ENCODE measurements around the gene TLR10. TPM values are rescaled to one million over a fixed set of nuclear protein-coding genes. Genes with fewer than 3 reads are reported as not detected.

Gene TLR10
- polyA plus RNA-seq, 3 donors from 2014 or later: 0.55 to 4.5 (median 0.72) TPM

DNA sequence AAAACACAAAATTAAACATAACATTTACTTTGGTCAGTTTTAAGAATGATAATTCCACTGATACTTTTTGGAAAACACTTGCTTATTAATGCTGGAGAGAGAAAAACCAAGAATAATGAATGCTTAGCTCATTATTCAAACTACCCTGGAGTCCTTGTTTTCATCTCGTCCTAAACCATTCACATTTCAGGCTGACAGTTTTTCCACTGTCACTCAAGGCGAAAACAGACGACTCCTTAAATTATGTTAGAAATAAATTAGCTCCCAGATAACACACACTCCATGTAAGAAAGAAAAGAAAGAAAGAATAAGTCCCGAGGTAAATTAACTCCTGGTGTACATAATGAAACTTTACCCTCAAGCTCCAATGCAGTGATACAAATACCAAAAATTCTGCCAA lies 33.5 kb downstream of the TLR10 start:
- Mint-ChIP-seq H3K9me3 (peaks cover 0 to 9% (median 4%) of the 10 kb centered on the region in 6 donors), H3K27me3 (ENCODE audit: low read depth in 3 of 3) (peaks cover 0 to 4% (median 0%) of the 10 kb centered on the region in 3 donors), H3K4me1 (no peaks in the 10 kb centered on the region), H3K27ac (no peak overlapping the region), H3K36me3 (peaks cover 0 to 8% (median 0%) of the 10 kb centered on the region in 3 donors), H3K4me3 (no peak overlapping the region)
- no peak for DNase-seq

DNA sequence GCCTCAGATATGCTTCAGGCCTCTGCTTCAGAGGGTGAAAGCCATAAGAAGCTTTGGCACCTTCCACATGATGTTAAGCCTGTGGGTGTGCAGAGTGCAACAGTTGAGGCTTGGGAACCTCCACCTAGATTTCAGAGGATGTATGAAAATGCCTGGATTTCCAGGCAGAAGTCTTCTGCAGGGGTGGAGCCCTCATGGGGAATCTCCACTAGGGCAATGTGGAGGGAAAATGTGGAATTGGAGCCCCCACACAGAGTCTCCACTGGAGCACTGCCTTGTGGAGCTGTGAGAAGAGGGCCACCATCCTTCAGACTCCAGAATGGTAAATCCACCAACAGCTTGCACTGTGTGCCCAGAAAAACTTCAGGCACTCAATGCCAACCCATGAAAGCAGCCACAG lies 35.2 kb downstream of the TLR10 start:
- H3K4me1 Mint-ChIP-seq: no peaks in the 10 kb centered on the region
- H3K27ac Mint-ChIP-seq: no peak overlapping the region
- DNase-seq: no peak
- H3K9me3 Mint-ChIP-seq: peaks cover 0 to 9% (median 4%) of the 10 kb centered on the region in 6 donors
- H3K36me3 Mint-ChIP-seq: peaks cover 0 to 15% (median 0%) of the 10 kb centered on the region in 3 donors
- H3K27me3 Mint-ChIP-seq (ENCODE audit: low read depth in 3 of 3): peaks cover 0 to 4% (median 4%) of the 10 kb centered on the region in 3 donors
- H3K4me3 Mint-ChIP-seq: no peak overlapping the region

DNA sequence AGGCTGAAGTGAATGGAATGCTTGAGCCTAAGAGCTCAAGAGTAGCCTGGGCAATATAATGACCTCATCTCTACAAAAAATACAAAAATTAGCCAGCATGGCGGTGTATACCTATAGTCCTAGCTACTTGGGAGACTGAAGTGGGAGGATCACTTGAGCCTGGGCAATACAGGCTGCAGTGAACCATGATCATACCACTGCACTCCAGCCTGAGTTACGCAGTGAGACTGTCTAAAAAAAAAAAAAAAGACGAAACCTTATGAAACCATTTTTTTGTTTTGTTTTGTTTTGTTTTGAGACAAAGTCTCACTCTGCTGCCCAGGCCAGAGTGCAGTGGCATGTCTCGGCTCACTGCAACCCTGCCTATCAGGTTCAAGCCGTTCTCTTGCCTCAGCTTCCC lies 36.9 kb downstream of the TLR10 start:
- peaks cover 0 to 9% (median 4%) of the 10 kb centered on the region in 6 donors for H3K9me3 Mint-ChIP-seq
- no peak overlapping the region for H3K4me3 Mint-ChIP-seq
- no peak overlapping the region for H3K27ac Mint-ChIP-seq
- peaks cover 0 to 15% (median 0%) of the 10 kb centered on the region in 3 donors for H3K36me3 Mint-ChIP-seq
- no peaks in the 10 kb centered on the region for H3K4me1 Mint-ChIP-seq
- H3K27me3 Mint-ChIP-seq (ENCODE audit: low read depth in 3 of 3): peaks cover 0 to 4% (median 4%) of the 10 kb centered on the region in 3 donors
- no peak for DNase-seq

DNA sequence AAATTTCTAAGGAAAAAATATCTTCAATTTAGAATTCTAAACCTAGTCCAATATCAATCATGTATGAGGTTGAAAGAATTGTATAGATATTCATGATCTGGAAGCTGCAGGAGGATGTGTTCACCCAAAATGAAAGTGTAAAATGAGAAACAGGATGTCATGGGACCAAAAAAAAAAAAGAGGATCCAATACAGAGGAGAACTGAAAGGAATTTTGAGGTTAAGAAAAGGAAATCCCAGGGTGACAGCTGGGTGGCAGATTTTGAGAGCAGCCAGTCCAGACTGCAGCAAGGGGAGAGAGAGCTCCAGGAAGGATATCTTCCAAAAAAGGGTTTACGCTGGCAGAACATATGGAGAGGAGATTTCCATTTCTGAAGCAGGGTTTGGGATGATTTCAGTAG lies 38.9 kb downstream of the TLR10 start:
- Mint-ChIP-seq H3K27ac (no peak overlapping the region), H3K36me3 (peaks cover 0 to 15% (median 0%) of the 10 kb centered on the region in 3 donors), H3K9me3 (peaks cover 0 to 9% (median 4%) of the 10 kb centered on the region in 6 donors), H3K27me3 (ENCODE audit: low read depth in 3 of 3) (peaks cover 0 to 6% (median 4%) of the 10 kb centered on the region in 3 donors), H3K4me3 (no peak overlapping the region), H3K4me1 (no peaks in the 10 kb centered on the region)
- DNase-seq: no peak

DNA sequence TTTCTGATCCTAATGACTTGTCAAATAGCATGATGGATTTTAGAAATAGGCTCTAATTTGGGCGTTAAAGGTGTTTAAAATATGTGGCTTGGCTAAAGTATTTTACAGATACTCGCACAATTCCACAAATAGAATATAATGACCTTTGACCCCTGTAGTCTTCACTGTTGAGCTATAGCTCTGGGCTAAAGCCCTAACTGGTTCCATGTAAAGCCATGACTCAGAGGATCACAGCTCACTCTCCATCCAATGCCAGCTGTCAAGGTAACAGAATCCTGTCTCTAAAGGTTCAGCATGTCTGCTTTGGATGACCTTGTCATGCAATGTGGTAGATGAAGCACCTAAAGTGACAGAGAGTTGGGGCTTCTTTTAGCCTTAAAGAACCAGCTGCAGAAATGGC lies 42.5 kb downstream of the TLR10 start:
- H3K27ac Mint-ChIP-seq: no peak overlapping the region
- peaks cover 6 to 13% (median 8%) of the 10 kb centered on the region in 3 donors for H3K27me3 Mint-ChIP-seq (ENCODE audit: low read depth in 3 of 3)
- DNase-seq: no peak
- no peak overlapping the region for H3K4me3 Mint-ChIP-seq
- peaks cover 0 to 7% (median 0%) of the 10 kb centered on the region in 3 donors for H3K36me3 Mint-ChIP-seq
- no peaks in the 10 kb centered on the region for H3K4me1 Mint-ChIP-seq
- no peaks in the 10 kb centered on the region for H3K9me3 Mint-ChIP-seq

DNA sequence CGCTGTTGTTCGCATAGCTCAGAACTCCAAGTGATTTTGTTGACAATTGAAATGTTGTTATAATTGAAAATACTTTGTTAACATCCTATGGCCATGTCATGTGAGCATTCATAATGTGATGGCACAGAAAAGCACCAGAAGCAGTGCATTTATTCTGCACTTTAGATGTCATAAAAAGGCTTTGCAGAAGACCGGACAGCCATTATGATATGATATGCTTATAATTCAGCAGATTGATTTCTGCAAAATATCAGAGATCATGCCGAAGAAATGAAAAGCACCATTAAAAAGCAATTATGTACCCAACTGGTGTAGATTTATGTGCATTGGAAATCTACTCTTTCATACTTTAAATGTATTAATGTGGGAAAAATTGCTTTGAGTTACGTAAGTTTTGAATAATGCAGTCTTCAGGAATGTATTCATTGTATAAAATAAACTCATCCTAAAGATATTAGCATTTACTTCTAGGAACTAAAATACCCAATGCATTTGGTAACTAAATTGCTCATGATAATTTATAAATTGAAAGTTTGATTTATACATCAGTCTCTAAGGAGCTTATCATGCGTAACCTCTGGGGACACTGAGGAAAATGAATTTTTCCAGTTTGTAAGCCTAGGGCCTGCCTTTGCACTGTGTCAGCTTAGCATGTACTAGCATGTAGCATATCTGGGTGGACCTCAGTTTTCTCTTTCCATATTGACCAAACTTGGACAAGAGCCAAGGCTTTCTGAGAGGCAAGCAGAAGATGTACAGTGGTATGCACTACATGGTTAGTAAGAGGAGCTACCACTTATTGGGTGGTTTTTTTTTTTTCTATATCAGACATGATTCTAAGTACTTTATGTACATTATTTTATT lies 43.6 kb downstream of the TLR10 start:
- Mint-ChIP-seq H3K27me3 (ENCODE audit: low read depth in 3 of 3) (peaks cover 9 to 19% (median 13%) of the 10 kb centered on the region in 3 donors), H3K36me3 (peaks cover 0 to 7% (median 0%) of the 10 kb centered on the region in 3 donors), H3K27ac (no peak overlapping the region), H3K4me3 (no peak overlapping the region), H3K4me1 (peaks cover 0 to 6% of the 10 kb centered on the region in 2 donors), H3K9me3 (peaks cover 0 to 4% (median 0%) of the 10 kb centered on the region in 6 donors)
- DNase-seq: no peak

DNA sequence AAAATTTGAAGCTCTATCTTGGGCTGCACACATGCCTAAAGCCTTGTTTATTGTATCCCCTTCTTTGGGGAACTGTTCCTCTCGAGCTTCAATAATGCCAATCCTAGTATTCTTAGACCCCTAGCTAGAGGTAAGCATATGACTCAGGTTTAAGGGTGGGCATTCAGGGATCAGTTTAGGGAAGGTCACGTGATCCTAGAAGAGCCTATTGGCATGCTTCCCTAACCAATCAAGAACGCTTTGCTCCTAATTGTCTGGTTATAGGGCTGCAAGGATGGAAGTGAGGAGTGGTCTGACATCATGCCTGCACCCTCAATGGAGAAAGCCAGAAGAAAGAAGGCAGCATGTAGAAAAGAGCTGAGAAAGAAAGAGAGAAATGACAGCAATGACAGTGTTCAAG lies 46.9 kb downstream of the TLR10 start:
- H3K4me3 Mint-ChIP-seq: no peak overlapping the region
- peaks cover 6 to 19% (median 9%) of the 10 kb centered on the region in 6 donors for H3K9me3 Mint-ChIP-seq
- no peaks in the 10 kb centered on the region for H3K36me3 Mint-ChIP-seq
- H3K27me3 Mint-ChIP-seq (ENCODE audit: low read depth in 3 of 3): peaks cover 28 to 37% (median 31%) of the 10 kb centered on the region in 3 donors
- H3K4me1 Mint-ChIP-seq: peaks cover 7 to 27% of the 10 kb centered on the region in 2 donors
- no peak overlapping the region for H3K27ac Mint-ChIP-seq
- DNase-seq: no peak

DNA sequence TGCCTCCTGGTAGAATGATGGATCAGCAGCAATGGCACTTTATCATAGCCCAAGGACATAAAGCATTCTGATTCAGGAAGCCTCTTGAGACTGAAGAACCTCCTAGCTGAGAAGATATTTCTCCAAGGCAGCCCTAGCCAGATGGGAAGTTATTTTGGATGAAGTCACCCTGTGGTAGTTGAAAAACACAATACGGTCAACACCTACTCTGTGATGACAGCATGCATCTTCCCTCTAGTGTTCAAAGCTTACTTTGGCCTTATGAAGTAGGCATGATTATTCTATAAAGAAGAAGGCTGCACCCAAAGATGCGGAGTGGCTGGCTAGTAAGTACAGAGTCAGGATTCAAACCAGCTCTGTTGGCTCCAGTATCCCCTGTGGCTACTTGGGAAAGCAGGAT lies 47.9 kb downstream of the TLR10 start:
- peak overlapping the region in 1 of 6 donors; percentile 6 for H3K27ac Mint-ChIP-seq
- H3K9me3 Mint-ChIP-seq: peaks cover 6 to 19% (median 9%) of the 10 kb centered on the region in 6 donors
- H3K4me3 Mint-ChIP-seq: no peak overlapping the region
- peaks cover 26 to 37% (median 31%) of the 10 kb centered on the region in 3 donors for H3K27me3 Mint-ChIP-seq (ENCODE audit: low read depth in 3 of 3)
- no peaks in the 10 kb centered on the region for H3K36me3 Mint-ChIP-seq
- H3K4me1 Mint-ChIP-seq: peaks cover 13 to 32% of the 10 kb centered on the region in 2 donors
- DNase-seq: no peak

DNA sequence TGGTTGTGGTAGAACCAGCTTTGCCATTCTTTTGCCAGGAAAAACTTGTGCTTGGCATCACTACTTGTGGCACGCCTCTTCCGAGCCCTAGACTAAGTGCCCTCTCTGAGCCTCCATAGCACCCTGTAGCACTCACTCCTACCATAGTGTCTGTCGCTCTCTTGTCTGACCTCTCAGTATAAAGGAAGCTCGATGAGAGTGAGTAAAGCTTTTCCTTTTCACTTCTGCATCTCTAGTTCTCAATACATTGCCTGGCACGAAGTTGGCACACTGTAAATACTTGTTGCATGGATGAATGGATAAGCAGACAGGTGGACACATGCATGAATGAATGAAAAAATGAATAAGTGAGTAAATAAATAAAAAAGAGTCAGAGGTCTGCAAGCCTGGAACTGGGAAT lies 48.3 kb downstream of the TLR10 start:
- H3K36me3 Mint-ChIP-seq: no peaks in the 10 kb centered on the region
- H3K4me3 Mint-ChIP-seq: no peak overlapping the region
- no peak for DNase-seq
- H3K27ac Mint-ChIP-seq: peak overlapping the region in 5 of 6 donors; percentile 6 to 89 (median 81)
- peaks cover 13 to 32% of the 10 kb centered on the region in 2 donors for H3K4me1 Mint-ChIP-seq
- H3K9me3 Mint-ChIP-seq: peaks cover 6 to 19% (median 9%) of the 10 kb centered on the region in 6 donors
- peaks cover 26 to 37% (median 31%) of the 10 kb centered on the region in 3 donors for H3K27me3 Mint-ChIP-seq (ENCODE audit: low read depth in 3 of 3)

DNA sequence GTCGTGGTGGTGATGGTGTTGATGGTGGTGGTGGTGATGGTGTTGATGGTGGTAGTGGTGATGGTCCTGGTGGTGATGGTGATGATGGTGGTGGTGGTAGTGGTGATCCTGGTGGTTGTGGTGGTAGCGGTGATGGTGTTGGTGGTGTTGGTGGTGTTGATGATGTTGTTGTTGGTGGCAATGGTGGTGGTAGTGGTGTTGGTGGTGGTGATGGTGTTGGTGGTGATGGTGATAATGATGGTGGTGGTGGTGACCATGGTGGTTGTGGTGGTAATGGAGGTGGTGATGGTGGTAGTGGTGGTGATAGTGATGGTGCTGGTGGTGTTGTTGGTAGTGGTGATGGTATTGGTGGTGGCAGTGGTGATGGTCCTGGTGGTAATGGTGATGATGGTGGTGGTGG lies 49.1 kb downstream of the TLR10 start:
- peak; percentile 8 to 24 (median 10) for DNase-seq
- no peaks in the 10 kb centered on the region for H3K36me3 Mint-ChIP-seq
- peaks cover 19 to 37% of the 10 kb centered on the region in 2 donors for H3K4me1 Mint-ChIP-seq
- H3K9me3 Mint-ChIP-seq: peaks cover 6 to 19% (median 9%) of the 10 kb centered on the region in 6 donors
- peak overlapping the region; percentile 61 to 89 (median 88) for H3K27ac Mint-ChIP-seq
- peaks cover 23 to 37% (median 31%) of the 10 kb centered on the region in 3 donors for H3K27me3 Mint-ChIP-seq (ENCODE audit: low read depth in 3 of 3)
- H3K4me3 Mint-ChIP-seq: peak overlapping the region in 4 of 5 donors; percentile 22 to 61 (median 41)

DNA sequence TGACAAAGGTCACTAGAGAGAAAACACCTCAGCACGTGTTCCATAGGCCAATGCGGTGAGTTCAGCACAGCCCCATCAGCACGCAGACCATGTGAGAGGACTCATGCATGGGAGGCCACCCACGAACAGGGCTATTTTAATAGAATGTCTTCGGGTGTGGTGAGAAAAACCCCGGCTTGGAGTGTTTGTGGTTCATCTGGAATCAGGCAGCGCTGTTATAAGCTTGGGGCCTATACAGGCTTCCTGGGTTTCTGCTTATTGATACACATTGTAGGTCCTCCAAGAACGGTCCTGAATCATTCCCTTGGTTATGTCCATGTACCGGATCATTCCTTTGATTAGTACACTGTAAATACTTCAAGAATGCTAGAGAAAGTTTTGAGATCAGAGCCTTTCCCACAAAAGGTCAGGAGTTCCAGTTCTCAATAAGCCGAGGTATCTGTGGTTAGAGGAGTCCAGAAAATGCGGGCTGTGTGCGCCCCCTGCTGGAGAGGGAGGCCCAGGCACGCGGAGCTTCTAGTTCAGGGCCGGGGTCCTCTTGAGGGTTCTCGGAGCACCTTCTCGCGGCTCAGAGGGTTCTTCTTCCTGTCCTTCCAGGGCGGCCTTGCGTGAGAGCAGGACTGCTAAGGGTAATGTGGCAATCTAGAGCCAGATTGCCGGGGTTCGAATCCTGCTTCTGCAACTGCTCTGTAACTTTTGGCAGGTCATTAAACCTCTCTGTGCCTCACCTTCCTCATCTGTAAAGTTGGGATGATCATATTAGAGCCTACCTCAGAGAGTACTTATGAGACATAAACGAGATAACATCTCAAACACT lies 51.8 kb downstream of the TLR10 start:
- Mint-ChIP-seq H3K36me3 (no peaks in the 10 kb centered on the region), H3K27me3 (ENCODE audit: low read depth in 3 of 3) (peaks cover 22 to 32% (median 26%) of the 10 kb centered on the region in 3 donors), H3K27ac (peak overlapping the region in 3 of 6 donors; percentile 34 to 46 (median 35)), H3K4me1 (peaks cover 24 to 45% of the 10 kb centered on the region in 2 donors), H3K4me3 (peak overlapping the region in 2 of 5 donors; percentile 35 to 51), H3K9me3 (peaks cover 6 to 19% (median 9%) of the 10 kb centered on the region in 6 donors)
- peak; percentile 73 to 79 (median 76) for DNase-seq

DNA sequence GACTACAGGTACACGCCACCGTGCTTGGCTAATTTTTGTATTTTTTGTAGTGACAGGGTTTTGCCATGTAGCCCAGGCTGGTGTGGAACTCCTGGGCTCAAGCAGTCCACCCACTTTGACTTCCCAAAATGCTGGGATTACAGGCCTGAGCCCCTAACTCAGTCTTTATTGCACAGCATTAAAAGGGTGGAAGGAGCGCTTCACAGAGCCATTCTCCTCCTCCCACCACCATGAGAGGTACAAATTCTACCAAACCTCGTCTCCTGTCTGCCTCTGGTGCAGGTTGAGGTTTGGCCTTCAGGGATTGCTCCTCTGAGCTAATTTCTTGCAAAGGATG lies 52.3 kb downstream of the TLR10 start:
- Mint-ChIP-seq H3K4me1 (peaks cover 24 to 45% of the 10 kb centered on the region in 2 donors), H3K27me3 (ENCODE audit: low read depth in 3 of 3) (peaks cover 22 to 30% (median 26%) of the 10 kb centered on the region in 3 donors), H3K36me3 (no peaks in the 10 kb centered on the region), H3K4me3 (peak overlapping the region in 2 of 5 donors; percentile 35 to 51), H3K27ac (peak overlapping the region in 1 of 6 donors; percentile 46), H3K9me3 (peaks cover 6 to 19% (median 9%) of the 10 kb centered on the region in 6 donors)
- no peak for DNase-seq

DNA sequence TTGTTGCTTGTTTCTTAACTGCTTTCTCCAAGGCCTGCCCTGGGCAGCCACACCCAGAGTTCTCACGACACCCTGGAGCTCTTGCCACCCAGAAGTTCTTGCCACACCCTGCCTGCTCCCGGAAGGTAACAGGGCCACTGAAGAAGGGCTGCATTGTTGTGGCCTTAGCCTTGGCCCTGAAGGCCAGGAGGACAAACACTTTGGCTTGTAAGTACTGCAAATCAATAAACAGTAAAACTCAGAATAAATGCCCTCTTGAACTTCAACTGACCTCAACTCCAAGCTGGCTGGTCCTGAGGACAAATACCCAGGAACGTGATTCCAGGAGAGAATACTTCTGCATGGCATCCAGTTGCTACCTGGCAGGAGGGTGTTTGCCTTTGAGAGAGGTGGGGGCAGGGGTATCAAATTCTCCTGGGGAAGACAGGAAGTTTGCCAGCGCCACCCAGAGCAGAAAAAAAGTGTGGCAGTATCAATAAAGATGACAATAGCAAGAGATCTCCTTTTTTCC lies 54.1 kb downstream of the TLR10 start:
- peaks cover 1 to 10% (median 6%) of the 10 kb centered on the region in 6 donors for H3K9me3 Mint-ChIP-seq
- H3K4me3 Mint-ChIP-seq: peak overlapping the region in 2 of 5 donors; percentile 14 to 27
- no peaks in the 10 kb centered on the region for H3K36me3 Mint-ChIP-seq
- H3K27me3 Mint-ChIP-seq (ENCODE audit: low read depth in 3 of 3): peaks cover 14 to 16% (median 14%) of the 10 kb centered on the region in 3 donors
- H3K4me1 Mint-ChIP-seq: peaks cover 30 to 45% of the 10 kb centered on the region in 2 donors
- no peak for DNase-seq
- peak overlapping the region in 1 of 6 donors; percentile 49 for H3K27ac Mint-ChIP-seq

Measured in immature natural killer cell (primary cell).